Parathyroid adenoma (tissue), 2 donors: ENCODE results near the gene MYLK.

ENCODE experiments used
- H2AFZ ChIP-seq: fragments of 300-600 bp; sonication (generic); one replicate; pipeline ENCODE4 v1.7.0; 2017; ENCODE audit warnings: antibody characterized with exemption, mild to moderate bottlenecking
- H3K27ac ChIP-seq: fragments of 300-600 bp; sonication (generic); one replicate; pipeline ENCODE4 v1.7.0; 2017
- H3K27me3 ChIP-seq: fragments of 300-600 bp; sonication (generic); one replicate; pipeline ENCODE4 v1.7.0; 2017; ENCODE audit warnings: low read length; ENCODE audit not compliant: control insufficient read depth, insufficient read depth
- H3K36me3 ChIP-seq: fragments of 300-600 bp; sonication (generic); one replicate; pipeline ENCODE4 v1.7.0; 2017; ENCODE audit warnings: low read length; ENCODE audit not compliant: control insufficient read depth, insufficient read depth
- H3K4me1 ChIP-seq: fragments of 300-600 bp; sonication (generic); one replicate; pipeline ENCODE4 v1.7.0; 2017; ENCODE audit warnings: control low read depth
- H3K4me2 ChIP-seq: fragments of 300-600 bp; sonication (generic); one replicate; pipeline ENCODE4 v1.7.0; 2017; ENCODE audit warnings: low read length
- H3K4me3 ChIP-seq: fragments of 300-600 bp; sonication (generic); one replicate; pipeline ENCODE4 v1.7.0; 2017; ENCODE audit warnings: low read depth, low read length
- H3K79me2 ChIP-seq: fragments of 300-600 bp; sonication (generic); one replicate; pipeline ENCODE4 v1.7.0; 2017; ENCODE audit warnings: control low read depth
- H3K9ac ChIP-seq: fragments of 300-600 bp; sonication (generic); one replicate; pipeline ENCODE4 v1.7.0; 2017; ENCODE audit warnings: mild to moderate bottlenecking
- H3K9me3 ChIP-seq: fragments of 300-600 bp; sonication (generic); one replicate; pipeline ENCODE4 v1.7.0; 2017; ENCODE audit warnings: low read length; ENCODE audit not compliant: control insufficient read depth
- CTCF ChIP-seq: fragments of 300-600 bp; sonication (generic); IDR thresholded peaks from one replicate; pipeline ENCODE4 v1.7.0; 2017; ENCODE audit warnings: antibody characterized with exemption, mild to moderate bottlenecking
- donor health status: primary hyperparathyroidism.

Gene MYLK

GRCh38 chr3:123884203-123884831 lies at the start of gene MYLK:
TSS of gene MYLK (minus strand) at chr3:123884332. CDS start at chr3:123793841, 90,491 bp downstream.
- no peaks in the 10 kb centered on the region for H3K9me3 ChIP-seq
- no peaks in the 10 kb centered on the region for H3K27me3 ChIP-seq
- peak within 1 kb of the TSS; percentile 31 for H3K4me3 ChIP-seq
- no peak for TF ChIP-seq CTCF
- peak within 1 kb of the TSS; percentile 71 for H2AFZ ChIP-seq
- no peaks in the 10 kb centered on the region for H3K4me1 ChIP-seq
- peak within 1 kb of the TSS; percentile 67 for H3K4me2 ChIP-seq
- H3K79me2 ChIP-seq = no peaks in the 10 kb centered on the region
- no peak within 1 kb of the TSS for H3K27ac ChIP-seq
- H3K36me3 ChIP-seq = no peaks in the 10 kb centered on the region
- H3K9ac ChIP-seq = no peak within 1 kb of the TSS

GRCh38 chr3:123930445-123930844 lies 46.3 kb upstream of the MYLK start:
- H2AFZ ChIP-seq = no peak overlapping the region
- no peak overlapping the region for H3K27ac ChIP-seq
- no peaks in the 10 kb centered on the region for H3K9me3 ChIP-seq
- H3K27me3 ChIP-seq = no peaks in the 10 kb centered on the region
- H3K4me1 ChIP-seq = no peaks in the 10 kb centered on the region
- H3K4me3 ChIP-seq = no peak overlapping the region
- no peak for TF ChIP-seq CTCF
- H3K4me2 ChIP-seq = no peak overlapping the region
- no peaks in the 10 kb centered on the region for H3K36me3 ChIP-seq
- no peaks in the 10 kb centered on the region for H3K79me2 ChIP-seq
- H3K9ac ChIP-seq = no peak overlapping the region

GRCh38 chr3:123929325-123929724 lies 45.2 kb upstream of the MYLK start:
- Histone ChIP-seq H3K4me3 (no peak overlapping the region), H2AFZ (no peak overlapping the region), H3K36me3 (no peaks in the 10 kb centered on the region), H3K27ac (no peak overlapping the region), H3K9me3 (no peaks in the 10 kb centered on the region), H3K4me1 (no peaks in the 10 kb centered on the region), H3K27me3 (no peaks in the 10 kb centered on the region), H3K79me2 (no peaks in the 10 kb centered on the region), H3K9ac (no peak overlapping the region), H3K4me2 (no peak overlapping the region)
- TF ChIP-seq CTCF = no peak

- Histone ChIP-seq H3K36me3 (no peaks in the 10 kb centered on the region), H3K4me1 (no peaks in the 10 kb centered on the region), H3K9ac (no peak overlapping the region), H3K4me3 (no peak overlapping the region), H2AFZ (no peak overlapping the region), H3K9me3 (peaks cover 4% of the 10 kb centered on the region), H3K27ac (no peak overlapping the region), H3K4me2 (no peak overlapping the region), H3K79me2 (no peaks in the 10 kb centered on the region), H3K27me3 (no peaks in the 10 kb centered on the region)
- TF ChIP-seq CTCF = no peak
These were observed 42.3 kb upstream of the MYLK start for GRCh38 chr3:123926396-123926795.

- Histone ChIP-seq H3K4me1 (no peaks in the 10 kb centered on the region), H2AFZ (no peak overlapping the region), H3K27ac (no peak overlapping the region), H3K4me2 (no peak overlapping the region), H3K27me3 (no peaks in the 10 kb centered on the region), H3K9me3 (peaks cover 4% of the 10 kb centered on the region), H3K36me3 (peaks cover 4% of the 10 kb centered on the region), H3K4me3 (no peak overlapping the region), H3K9ac (no peak overlapping the region), H3K79me2 (no peaks in the 10 kb centered on the region)
- TF ChIP-seq CTCF = no peak
These were observed 36.7 kb upstream of the MYLK start for GRCh38 chr3:123920868-123921267.
